GM18526 (cell line): ENCODE measurements around the gene CDH19.

Experiments
- POLR2A ChIP-seq: IDR thresholded peaks from 3 replicates; pipeline ENCODE4 v1.6.1; 2011; ENCODE audit not compliant: insufficient read length; ENCODE audit errors: extremely low read depth

The CDH19 gene

DNA sequence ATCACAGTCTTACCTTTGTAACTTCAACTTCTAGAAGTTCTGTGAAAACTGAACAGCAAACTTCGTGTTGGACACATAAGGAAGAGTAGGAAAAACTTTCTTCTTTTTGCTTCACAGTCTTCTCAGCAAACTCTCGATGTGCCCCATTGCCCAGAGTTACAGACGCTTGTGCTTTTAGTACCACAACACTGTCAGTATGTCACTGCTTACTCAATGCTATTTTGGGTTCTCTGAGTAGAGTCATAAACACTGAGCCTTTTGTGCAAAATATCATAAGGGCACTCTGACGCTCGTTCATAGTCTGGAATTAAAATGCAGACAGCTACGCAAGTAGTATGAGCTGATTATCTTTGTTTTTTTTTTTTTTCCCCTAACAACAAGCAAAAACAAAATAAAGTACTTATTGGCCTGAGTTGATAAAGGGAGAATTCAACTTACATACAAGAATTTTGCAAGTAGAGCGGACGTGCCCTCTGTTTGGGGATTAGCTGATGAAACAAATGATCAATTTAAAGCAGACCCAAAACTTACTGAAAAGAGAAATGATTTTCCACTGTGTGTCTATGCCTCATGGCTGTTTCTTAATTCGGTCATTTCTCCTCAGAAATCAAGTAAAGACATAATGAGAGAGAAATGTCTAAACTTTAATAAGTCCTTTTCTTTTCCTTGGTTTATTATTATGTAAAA lies at the start of gene CDH19:
Gene CDH19 (minus strand): TSS at position 150 of the 687 bp plus-strand sequence. CDS start 31,886 bp downstream, outside the sequence.
- no peak for TF ChIP-seq POLR2A

DNA sequence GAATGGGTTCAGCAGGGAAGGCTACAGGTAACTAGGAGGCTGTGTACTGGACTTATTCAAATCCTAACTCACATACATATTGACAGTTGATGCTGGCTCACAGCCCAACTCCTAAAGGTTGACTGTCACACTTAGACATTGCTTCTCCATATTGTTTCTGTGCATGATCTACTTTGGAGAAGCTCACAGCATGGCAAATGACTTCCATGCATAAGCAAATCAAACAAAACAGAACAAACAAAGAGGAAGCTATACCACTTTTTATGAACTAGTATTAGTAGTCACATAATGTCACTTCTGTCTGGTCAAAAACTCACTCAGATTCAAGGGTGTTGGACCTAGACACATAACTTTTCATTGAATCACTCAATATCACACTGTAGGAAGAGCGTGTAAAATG lies 43.8 kb upstream of the CDH19 start:
- TF ChIP-seq POLR2A, result no peak

DNA sequence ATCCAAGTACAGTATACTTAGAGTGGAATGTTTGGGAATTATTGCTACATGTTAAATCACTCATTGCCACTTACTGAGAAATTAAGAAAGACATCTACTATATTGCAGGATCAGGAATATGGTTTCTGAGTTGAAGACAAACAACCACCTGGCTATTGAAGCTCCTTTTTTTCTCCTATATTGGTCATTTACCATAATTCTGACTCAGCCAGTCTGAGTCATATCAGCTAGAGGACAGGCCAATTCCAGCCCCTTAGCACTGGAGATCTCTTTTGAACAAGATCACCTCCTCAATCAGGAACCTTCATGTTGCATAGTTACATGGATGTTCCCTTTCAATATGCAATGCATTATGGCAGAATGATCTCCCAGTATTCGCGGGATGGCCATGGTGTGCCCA lies 42.7 kb upstream of the CDH19 start:
- no peak for TF ChIP-seq POLR2A

- TF ChIP-seq POLR2A, result no peak
Measured at GRCh38 chr18:66645983-66646382, 42.1 kb upstream of the CDH19 start.

GRCh38 chr18:66641056-66641455 lies 37.2 kb upstream of the CDH19 start:
- no peak for TF ChIP-seq POLR2A

DNA sequence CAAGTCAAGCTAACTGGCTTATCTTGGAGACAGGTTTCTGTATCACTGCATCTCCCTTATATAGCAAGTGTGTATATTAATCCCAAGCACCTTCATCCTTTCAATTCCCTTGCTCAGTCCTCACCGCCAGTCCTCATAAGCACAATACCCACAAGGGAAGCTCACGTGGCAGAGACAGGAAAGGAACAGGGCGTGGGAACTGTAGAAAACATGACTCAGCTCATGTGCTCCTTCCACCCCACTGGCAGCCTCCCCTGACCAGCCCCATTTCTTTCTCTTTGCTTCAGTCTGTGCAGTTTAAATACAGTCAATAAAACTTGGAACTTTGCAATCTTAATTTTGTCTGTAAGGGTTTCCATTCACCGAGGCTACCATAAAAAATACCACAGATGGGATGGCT lies 36.5 kb upstream of the CDH19 start:
- no peak for TF ChIP-seq POLR2A

DNA sequence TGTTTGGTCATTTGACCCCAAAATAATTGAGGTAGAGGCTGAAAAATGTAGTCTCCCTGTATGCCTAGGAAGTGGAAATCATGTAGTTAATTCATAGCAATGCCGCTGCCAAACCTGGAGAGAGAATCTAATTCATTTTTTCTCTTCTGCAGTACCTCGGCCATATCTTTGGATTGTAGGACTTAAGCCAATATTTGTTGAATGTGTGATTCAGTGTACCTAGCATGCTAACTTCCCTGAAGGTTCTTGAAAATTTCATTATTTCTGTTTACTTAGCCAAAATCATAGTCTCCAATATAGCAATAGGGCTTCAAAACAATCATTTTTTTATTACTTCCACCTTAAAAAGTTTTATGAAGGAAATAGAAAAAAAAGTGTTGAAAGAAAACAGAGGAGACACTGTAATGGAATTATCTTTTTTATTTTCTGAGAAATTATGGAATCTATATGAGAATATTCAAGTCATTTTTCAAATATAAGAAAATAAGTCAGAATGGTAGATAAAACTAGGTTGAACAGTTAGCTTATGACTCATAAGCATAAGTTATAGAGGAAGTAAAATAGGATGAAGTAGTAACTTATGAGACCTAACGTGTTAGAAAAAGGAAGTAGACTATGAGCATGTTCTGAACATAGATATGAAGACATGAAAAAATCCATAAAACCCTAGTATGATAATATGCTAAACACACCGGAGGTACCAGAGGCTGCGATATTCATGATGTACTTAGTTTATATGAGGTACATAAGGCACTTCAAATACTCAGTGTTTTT lies 35.2 kb upstream of the CDH19 start:
- no peak for TF ChIP-seq POLR2A

- no peak for TF ChIP-seq POLR2A
Measured at GRCh38 chr18:66635342-66635741, 31.5 kb upstream of the CDH19 start.

- no peak for TF ChIP-seq POLR2A
Measured at GRCh38 chr18:66632756-66633155, 28.9 kb upstream of the CDH19 start.

DNA sequence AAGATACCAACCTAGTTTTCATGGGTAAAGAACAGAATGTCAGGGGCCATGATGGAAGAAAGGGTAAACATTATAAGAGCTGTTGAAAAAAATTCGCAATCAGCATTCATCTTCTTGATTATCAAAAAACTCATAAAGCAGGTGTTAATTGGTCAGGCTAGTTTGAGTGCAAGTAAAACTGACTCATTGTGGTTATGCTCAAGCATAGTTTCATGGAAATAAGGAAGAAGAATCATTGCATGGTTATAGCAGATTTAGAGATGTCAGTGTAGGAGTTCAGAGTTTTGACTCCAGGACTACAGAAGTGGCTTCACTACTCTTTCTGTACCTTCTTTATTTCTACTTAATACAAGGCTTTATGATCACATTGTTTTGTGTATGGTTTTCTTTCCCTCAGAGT lies 26.9 kb upstream of the CDH19 start:
- no peak for TF ChIP-seq POLR2A

GRCh38 chr18:66623821-66624220 lies 19.9 kb upstream of the CDH19 start:
- TF ChIP-seq POLR2A, result no peak

GRCh38 chr18:66621816-66622576 lies 18.1 kb upstream of the CDH19 start:
- TF ChIP-seq POLR2A, result no peak

DNA sequence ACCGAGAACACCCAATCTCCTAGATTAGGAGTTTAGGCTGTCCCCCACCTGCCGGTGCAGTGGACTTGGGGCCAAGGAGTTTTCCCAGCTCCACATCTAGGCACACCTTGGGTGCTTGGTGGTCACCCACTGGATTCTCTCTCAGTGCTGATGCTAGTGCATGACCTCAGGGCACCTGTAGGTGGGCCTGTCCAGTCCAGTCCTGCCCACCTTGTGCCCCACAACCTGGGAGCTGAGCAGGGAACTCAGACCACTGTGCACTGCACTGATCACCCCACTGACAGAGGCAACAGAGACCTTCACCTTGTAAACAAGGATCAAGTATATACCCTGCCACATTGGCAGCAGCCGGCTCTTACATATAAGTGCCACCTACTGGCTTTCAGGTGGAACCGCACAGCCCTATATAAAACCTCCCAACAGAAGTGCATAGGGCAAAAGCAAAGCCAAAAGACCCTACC lies 12.7 kb upstream of the CDH19 start:
- TF ChIP-seq POLR2A, result no peak

DNA sequence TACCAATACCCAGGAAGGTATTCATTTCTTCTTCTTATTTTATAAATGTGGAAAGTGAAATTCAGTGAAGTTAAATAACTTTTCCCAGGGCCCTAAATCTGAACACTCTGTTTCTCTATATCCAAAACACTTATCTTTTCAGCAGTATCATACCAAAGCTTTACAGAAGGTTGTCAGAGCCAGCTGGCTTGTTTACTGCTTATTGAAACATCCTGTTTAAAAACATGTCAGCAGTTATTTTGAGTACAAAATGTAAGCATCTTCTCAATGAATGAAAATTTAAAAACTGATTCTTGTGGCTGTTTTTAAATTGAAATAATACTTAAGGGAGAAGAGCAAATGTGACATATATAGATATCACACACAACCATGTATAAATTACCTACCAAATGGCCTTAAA lies 11.3 kb upstream of the CDH19 start:
- TF ChIP-seq POLR2A, result no peak

- no peak for TF ChIP-seq POLR2A
Measured at GRCh38 chr18:66607632-66608031, 3.7 kb upstream of the CDH19 start.

DNA sequence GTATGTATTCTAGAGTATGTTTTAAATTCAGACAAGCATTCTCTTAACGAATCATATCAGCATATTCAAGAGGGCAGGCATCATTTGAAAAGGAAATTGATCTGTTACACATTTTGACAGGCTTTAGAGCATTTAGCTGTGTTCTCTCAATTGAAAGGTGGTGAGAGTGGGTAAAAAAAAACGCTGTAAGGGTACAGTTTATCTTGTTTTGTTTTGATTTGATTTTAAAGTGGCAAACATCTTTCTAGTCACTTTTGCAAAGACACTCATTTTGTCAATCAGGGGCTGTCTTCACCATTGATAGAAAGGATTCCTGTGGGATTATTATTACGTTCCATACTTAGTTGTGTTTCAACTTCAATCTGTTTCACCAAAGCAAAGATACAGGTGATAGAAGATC lies 2.2 kb downstream of the CDH19 start:
- no peak for TF ChIP-seq POLR2A
